ENCODE measurements around the gene ENDOD1. TPM values are rescaled to one million over a fixed set of nuclear protein-coding genes. Genes with fewer than 3 reads are reported as not detected.
A peak's percentile ranks its signal among the peaks of the same experiment; 100 is the strongest.

ENDOD1 gene
- total RNA-seq, 1 donor from 2014 or later = 12.3 TPM

DNA sequence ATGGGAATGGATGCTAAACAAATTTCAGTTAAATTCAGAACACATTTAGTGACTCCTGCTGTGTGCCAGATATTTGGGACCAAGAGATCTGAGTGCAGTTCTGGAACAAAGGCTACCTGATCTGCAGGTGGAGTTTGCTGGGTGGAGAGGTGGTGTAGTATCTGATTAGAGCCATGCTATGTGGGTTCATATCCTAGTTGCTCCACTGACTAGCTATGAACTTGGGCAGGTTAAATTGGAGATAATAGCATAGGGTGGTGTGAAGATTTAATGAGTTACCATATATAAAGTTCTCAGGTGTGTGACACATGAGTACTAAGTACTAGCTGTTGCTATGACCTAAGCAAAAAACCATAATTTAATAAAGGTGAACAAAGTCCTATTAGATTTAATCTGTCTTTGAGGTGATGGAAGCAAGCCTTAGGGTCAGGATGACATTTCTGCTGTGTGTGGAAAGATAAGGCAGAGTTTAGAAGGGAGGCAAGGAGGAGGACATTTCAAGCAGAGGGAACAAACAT lies 2.1 kb downstream of the ENDOD1 start:
- no peak for DNase-seq (ENCODE audit: low read depth, low spot score)
- no peaks in the 10 kb centered on the region for H3K27me3 Mint-ChIP-seq (ENCODE audit: low read depth)
- peak overlapping the region; percentile 97 for H3K4me3 Mint-ChIP-seq
- no peaks in the 10 kb centered on the region for H3K36me3 Mint-ChIP-seq (ENCODE audit: low read depth)
- H3K4me1 Mint-ChIP-seq = peaks cover 46% of the 10 kb centered on the region
- no peak overlapping the region for H3K27ac Mint-ChIP-seq (ENCODE audit: unreplicated experiment)
- H3K9me3 Mint-ChIP-seq = no peaks in the 10 kb centered on the region
- TF ChIP-seq, protein P1, sequence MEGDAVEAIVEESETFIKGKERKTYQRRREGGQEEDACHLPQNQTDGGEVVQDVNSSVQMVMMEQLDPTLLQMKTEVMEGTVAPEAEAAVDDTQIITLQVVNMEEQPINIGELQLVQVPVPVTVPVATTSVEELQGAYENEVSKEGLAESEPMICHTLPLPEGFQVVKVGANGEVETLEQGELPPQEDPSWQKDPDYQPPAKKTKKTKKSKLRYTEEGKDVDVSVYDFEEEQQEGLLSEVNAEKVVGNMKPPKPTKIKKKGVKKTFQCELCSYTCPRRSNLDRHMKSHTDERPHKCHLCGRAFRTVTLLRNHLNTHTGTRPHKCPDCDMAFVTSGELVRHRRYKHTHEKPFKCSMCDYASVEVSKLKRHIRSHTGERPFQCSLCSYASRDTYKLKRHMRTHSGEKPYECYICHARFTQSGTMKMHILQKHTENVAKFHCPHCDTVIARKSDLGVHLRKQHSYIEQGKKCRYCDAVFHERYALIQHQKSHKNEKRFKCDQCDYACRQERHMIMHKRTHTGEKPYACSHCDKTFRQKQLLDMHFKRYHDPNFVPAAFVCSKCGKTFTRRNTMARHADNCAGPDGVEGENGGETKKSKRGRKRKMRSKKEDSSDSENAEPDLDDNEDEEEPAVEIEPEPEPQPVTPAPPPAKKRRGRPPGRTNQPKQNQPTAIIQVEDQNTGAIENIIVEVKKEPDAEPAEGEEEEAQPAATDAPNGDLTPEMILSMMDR (conservative IDR thresholded peaks at IDR 0.05) = no peak

DNA sequence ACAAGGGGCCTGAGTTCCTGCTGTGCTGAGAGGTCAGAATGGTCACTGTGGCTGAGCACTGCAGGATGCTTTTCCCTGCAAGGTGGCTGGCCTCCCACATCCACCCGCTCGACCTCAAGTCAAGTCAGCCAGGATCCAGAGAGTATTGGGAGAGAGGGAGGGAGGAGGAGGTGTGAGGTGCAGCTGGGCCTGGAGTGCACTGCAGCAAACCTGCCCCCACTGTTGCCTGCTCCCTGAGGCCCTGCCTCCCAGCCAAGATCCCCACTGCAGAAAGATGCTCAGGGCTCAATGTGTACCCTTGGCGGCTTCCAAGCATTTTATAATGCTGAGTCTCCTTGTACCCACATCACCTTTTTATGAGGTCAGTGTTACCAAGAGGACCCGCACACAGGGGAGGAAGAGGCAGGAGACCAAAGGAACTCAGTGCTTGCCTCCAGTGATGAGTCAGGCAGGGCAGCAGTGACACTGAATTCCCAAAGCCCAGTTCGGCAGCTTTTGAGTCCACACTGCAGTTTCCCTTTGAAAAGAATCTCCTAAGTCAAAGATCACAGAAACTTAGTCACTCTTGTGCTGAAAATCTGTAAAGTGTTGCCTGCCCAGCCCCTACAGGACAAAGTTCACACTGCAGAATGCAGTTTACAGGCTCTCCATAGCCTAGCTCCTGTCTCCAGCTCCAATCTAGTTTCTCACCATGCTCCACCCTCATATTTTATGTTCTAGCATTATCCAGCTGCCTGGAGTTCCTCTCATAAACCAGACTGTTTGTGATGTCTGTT lies 3.1 kb downstream of the ENDOD1 start:
- H3K4me1 Mint-ChIP-seq = peaks cover 54% of the 10 kb centered on the region
- peak; percentile 11 for DNase-seq (ENCODE audit: low read depth, low spot score)
- H3K4me3 Mint-ChIP-seq = peak overlapping the region; percentile 97
- H3K36me3 Mint-ChIP-seq (ENCODE audit: low read depth) = peaks cover 2% of the 10 kb centered on the region
- no peak overlapping the region for H3K27ac Mint-ChIP-seq (ENCODE audit: unreplicated experiment)
- no peaks in the 10 kb centered on the region for H3K27me3 Mint-ChIP-seq (ENCODE audit: low read depth)
- H3K9me3 Mint-ChIP-seq = no peaks in the 10 kb centered on the region
- TF ChIP-seq, protein P1 (conservative IDR thresholded peaks at IDR 0.05) = peak; percentile 63

DNA sequence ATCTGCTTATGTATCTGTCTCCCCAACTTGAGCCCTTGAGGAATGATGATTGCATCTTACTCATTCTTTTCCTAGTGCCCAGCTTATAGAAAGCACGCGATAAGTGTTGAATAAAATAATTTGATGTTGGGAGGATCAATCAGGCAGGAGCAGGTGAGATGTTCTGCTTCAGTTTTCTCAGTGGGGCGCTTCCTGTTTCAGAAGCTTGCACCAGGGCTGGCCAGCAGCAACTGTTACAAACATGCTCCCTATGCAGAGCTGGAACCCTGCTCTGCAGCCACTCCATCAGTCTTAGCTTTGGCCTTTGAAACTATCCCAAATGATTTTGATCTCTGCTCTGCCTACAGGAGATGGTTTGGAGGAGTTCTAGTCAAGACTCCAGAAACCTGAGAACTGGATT lies 3.9 kb downstream of the ENDOD1 start:
- H3K9me3 Mint-ChIP-seq = no peaks in the 10 kb centered on the region
- H3K4me1 Mint-ChIP-seq = peaks cover 54% of the 10 kb centered on the region
- TF ChIP-seq, protein P1 (conservative IDR thresholded peaks at IDR 0.05) = no peak
- DNase-seq (ENCODE audit: low read depth, low spot score) = no peak
- H3K36me3 Mint-ChIP-seq (ENCODE audit: low read depth) = peaks cover 2% of the 10 kb centered on the region
- no peak overlapping the region for H3K27ac Mint-ChIP-seq (ENCODE audit: unreplicated experiment)
- peak overlapping the region; percentile 62 for H3K4me3 Mint-ChIP-seq
- H3K27me3 Mint-ChIP-seq (ENCODE audit: low read depth) = no peaks in the 10 kb centered on the region

DNA sequence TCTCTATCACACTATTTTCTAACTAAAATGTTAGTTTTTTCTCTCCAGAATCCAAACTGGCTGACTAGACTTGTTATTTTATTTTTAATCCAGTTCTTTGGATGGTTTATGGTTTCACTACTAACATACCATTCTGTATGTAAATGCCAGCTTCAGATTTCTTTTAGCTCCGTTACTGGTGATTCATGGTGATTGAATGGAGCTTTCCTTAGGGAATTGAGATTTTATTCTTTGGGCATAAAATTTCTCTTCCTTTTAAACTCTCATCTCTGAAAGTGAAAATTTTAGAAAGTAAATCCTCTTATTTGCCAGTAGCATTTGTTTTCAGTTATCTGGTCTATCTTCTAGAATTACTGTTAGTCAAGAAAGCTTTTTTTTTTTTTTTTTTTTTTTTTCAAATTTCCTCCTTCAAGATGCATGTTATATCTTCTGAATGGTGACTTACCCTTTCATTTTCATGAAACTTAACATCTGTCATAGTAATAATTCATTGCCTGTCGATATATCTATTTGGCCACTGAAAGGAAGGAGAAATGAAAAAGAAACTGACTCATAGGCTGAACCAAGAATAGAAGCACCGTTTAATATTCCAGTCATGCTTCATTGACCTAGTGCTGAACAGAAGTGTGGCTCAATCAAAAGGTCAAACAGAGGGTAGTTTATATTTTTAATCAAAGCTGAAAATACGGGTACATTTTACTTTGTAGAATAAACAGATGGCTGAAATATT lies 6.4 kb downstream of the ENDOD1 start:
- peaks cover 2% of the 10 kb centered on the region for H3K9me3 Mint-ChIP-seq
- no peak for DNase-seq (ENCODE audit: low read depth, low spot score)
- H3K4me1 Mint-ChIP-seq = peaks cover 37% of the 10 kb centered on the region
- no peaks in the 10 kb centered on the region for H3K27me3 Mint-ChIP-seq (ENCODE audit: low read depth)
- H3K36me3 Mint-ChIP-seq (ENCODE audit: low read depth) = peaks cover 2% of the 10 kb centered on the region
- no peak overlapping the region for H3K4me3 Mint-ChIP-seq
- TF ChIP-seq, protein P1 (conservative IDR thresholded peaks at IDR 0.05) = no peak
- H3K27ac Mint-ChIP-seq (ENCODE audit: unreplicated experiment) = no peak overlapping the region

DNA sequence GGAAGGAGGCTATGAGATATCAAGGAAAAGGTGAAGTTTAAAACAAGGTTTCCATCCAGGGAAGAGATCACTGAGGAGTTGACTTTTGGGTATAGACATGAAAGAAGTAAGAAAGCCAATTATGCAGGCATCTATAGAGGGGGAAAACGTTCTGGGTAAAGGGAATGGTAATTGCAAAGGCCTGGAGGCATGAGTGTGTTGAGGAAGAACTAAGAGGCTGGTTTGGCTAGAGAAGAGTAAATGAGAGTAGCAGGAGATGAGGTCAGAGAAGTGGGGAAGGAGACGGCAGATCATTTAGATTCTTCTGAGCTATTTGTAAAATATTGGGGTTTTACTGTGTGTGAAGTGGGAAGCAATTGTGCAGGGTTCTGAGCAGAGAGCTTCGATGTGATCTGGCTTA lies 7.6 kb downstream of the ENDOD1 start:
- peak overlapping the region; percentile 4 for H3K27ac Mint-ChIP-seq (ENCODE audit: unreplicated experiment)
- TF ChIP-seq, protein P1 (conservative IDR thresholded peaks at IDR 0.05) = no peak
- no peaks in the 10 kb centered on the region for H3K27me3 Mint-ChIP-seq (ENCODE audit: low read depth)
- H3K9me3 Mint-ChIP-seq = peaks cover 2% of the 10 kb centered on the region
- no peak for DNase-seq (ENCODE audit: low read depth, low spot score)
- H3K4me3 Mint-ChIP-seq = no peak overlapping the region
- H3K4me1 Mint-ChIP-seq = peaks cover 25% of the 10 kb centered on the region
- H3K36me3 Mint-ChIP-seq (ENCODE audit: low read depth) = peaks cover 2% of the 10 kb centered on the region
